ENCODE measurements around the gene FEN1.

The FEN1 gene

GRCh38 chr11:61832207-61832606 lies 39.5 kb downstream of the FEN1 start:
- peaks cover 36% of the 10 kb centered on the region for H3K36me3 ChIP-seq (ENCODE audit: insufficient read depth, low read length)
- no peak overlapping the region for H3K9ac ChIP-seq (ENCODE audit: insufficient read length)
- H3K4me3 ChIP-seq: peak overlapping the region; percentile 86; the same call in 1 of the 2 replicates
- no peak for TF ChIP-seq FOXP2 (optimal IDR thresholded peaks at IDR 0.05; ENCODE audit: control extremely low read depth, extremely low read length, insufficient read depth)
- TF ChIP-seq POLR2AphosphoS5 (IDR thresholded peaks at IDR 0.05; ENCODE audit: borderline replicate concordance, low read depth, low read length): no peak
- TF ChIP-seq EZH2 (IDR thresholded peaks at IDR 0.05): no peak
- DNase-seq (ENCODE audit: low read depth, low spot score): no peak
- no peaks in the 10 kb centered on the region for H3K9me3 ChIP-seq (ENCODE audit: low read depth, low read length)
- peak overlapping the region; percentile 99 for H3K27ac ChIP-seq

GRCh38 chr11:61832754-61833153 lies 40.0 kb downstream of the FEN1 start:
- Histone ChIP-seq H3K27ac (peak overlapping the region; percentile 99), H3K9ac (ENCODE audit: insufficient read length) (no peak overlapping the region), H3K4me3 (0 out of 2 replicates have a peak overlapping the region, but pooled peaks have one; percentile 4), H3K36me3 (ENCODE audit: insufficient read depth, low read length) (peaks cover 41% of the 10 kb centered on the region), H3K9me3 (ENCODE audit: low read depth, low read length) (no peaks in the 10 kb centered on the region)
- DNase-seq (ENCODE audit: low read depth, low spot score): no peak
- TF ChIP-seq POLR2AphosphoS5 (IDR thresholded peaks at IDR 0.05; ENCODE audit: borderline replicate concordance, low read depth, low read length): peak; percentile 12; the same call in 1 of the 2 replicates
- no peak for TF ChIP-seq FOXP2 (optimal IDR thresholded peaks at IDR 0.05; ENCODE audit: control extremely low read depth, extremely low read length, insufficient read depth)

- Histone ChIP-seq H3K9ac (ENCODE audit: insufficient read length) (peak overlapping the region; percentile 21), H3K36me3 (ENCODE audit: insufficient read depth, low read length) (peaks cover 48% of the 10 kb centered on the region), H3K4me3 (peak overlapping the region; percentile 11; the same call in 1 of the 2 replicates), H3K27ac (peak overlapping the region; percentile 99), H3K9me3 (ENCODE audit: low read depth, low read length) (no peaks in the 10 kb centered on the region)
- TF ChIP-seq EZH2 (IDR thresholded peaks at IDR 0.05) (no peak), POLR2AphosphoS5 (IDR thresholded peaks at IDR 0.05; ENCODE audit: borderline replicate concordance, low read depth, low read length) (no peak; the same call in 1 of the 2 replicates), FOXP2 (optimal IDR thresholded peaks at IDR 0.05; ENCODE audit: control extremely low read depth, extremely low read length, insufficient read depth) (no peak)
- no peak for DNase-seq (ENCODE audit: low read depth, low spot score)
Observed at GRCh38 chr11:61833471-61833870, 40.8 kb downstream of the FEN1 start.

- H3K9me3 ChIP-seq (ENCODE audit: low read depth, low read length): no peaks in the 10 kb centered on the region
- DNase-seq (ENCODE audit: low read depth, low spot score): no peak
- H3K4me3 ChIP-seq: peak overlapping the region; percentile 74
- peaks cover 52% of the 10 kb centered on the region for H3K36me3 ChIP-seq (ENCODE audit: insufficient read depth, low read length)
- peak overlapping the region; percentile 99 for H3K27ac ChIP-seq
- TF ChIP-seq POLR2AphosphoS5 (IDR thresholded peaks at IDR 0.05; ENCODE audit: borderline replicate concordance, low read depth, low read length) (no peak), FOXP2 (optimal IDR thresholded peaks at IDR 0.05; ENCODE audit: control extremely low read depth, extremely low read length, insufficient read depth) (peak; percentile 7)
- H3K9ac ChIP-seq (ENCODE audit: insufficient read length): peak overlapping the region; percentile 55
Observed at GRCh38 chr11:61833926-61834277, 41.2 kb downstream of the FEN1 start.

GRCh38 chr11:61834278-61835048 lies 41.8 kb downstream of the FEN1 start:
- Histone ChIP-seq H3K4me3 (peak overlapping the region; percentile 74), H3K27ac (peak overlapping the region; percentile 99), H3K36me3 (ENCODE audit: insufficient read depth, low read length) (peaks cover 56% of the 10 kb centered on the region), H3K9ac (ENCODE audit: insufficient read length) (peak overlapping the region; percentile 81), H3K9me3 (ENCODE audit: low read depth, low read length) (no peaks in the 10 kb centered on the region)
- TF ChIP-seq EZH2 (IDR thresholded peaks at IDR 0.05) (no peak), POLR2AphosphoS5 (IDR thresholded peaks at IDR 0.05; ENCODE audit: borderline replicate concordance, low read depth, low read length) (peak; percentile 80), FOXP2 (optimal IDR thresholded peaks at IDR 0.05; ENCODE audit: control extremely low read depth, extremely low read length, insufficient read depth) (peak; percentile 3)
- DNase-seq (ENCODE audit: low read depth, low spot score): peak; percentile 86

- TF ChIP-seq POLR2AphosphoS5 (IDR thresholded peaks at IDR 0.05; ENCODE audit: borderline replicate concordance, low read depth, low read length) (no peak), EZH2 (IDR thresholded peaks at IDR 0.05) (no peak), FOXP2 (optimal IDR thresholded peaks at IDR 0.05; ENCODE audit: control extremely low read depth, extremely low read length, insufficient read depth) (no peak)
Observed at GRCh38 chr11:61836193-61836592, 43.5 kb downstream of the FEN1 start.

GRCh38 chr11:61837411-61838005 lies 44.8 kb downstream of the FEN1 start:
- H3K4me3 ChIP-seq: no peak overlapping the region
- H3K27ac ChIP-seq: peak overlapping the region; percentile 99
- H3K9ac ChIP-seq (ENCODE audit: insufficient read length): no peak overlapping the region
- H3K9me3 ChIP-seq (ENCODE audit: low read depth, low read length): no peaks in the 10 kb centered on the region
- peaks cover 73% of the 10 kb centered on the region for H3K36me3 ChIP-seq (ENCODE audit: insufficient read depth, low read length)
- peak; percentile 10; the same call in 1 of the 2 replicates for TF ChIP-seq POLR2AphosphoS5 (IDR thresholded peaks at IDR 0.05; ENCODE audit: borderline replicate concordance, low read depth, low read length)
- no peak for TF ChIP-seq EZH2 (IDR thresholded peaks at IDR 0.05)
- TF ChIP-seq FOXP2 (optimal IDR thresholded peaks at IDR 0.05; ENCODE audit: control extremely low read depth, extremely low read length, insufficient read depth): no peak
- no peak for DNase-seq (ENCODE audit: low read depth, low spot score)

More at GRCh38 chr11:61836193-61836592, 43.5 kb downstream of the FEN1 start:
- Histone ChIP-seq H3K9me3 (ENCODE audit: low read depth, low read length) (no peaks in the 10 kb centered on the region), H3K4me3 (no peak overlapping the region), H3K9ac (ENCODE audit: insufficient read length) (no peak overlapping the region), H3K27ac (peak overlapping the region; percentile 99), H3K36me3 (ENCODE audit: insufficient read depth, low read length) (peaks cover 60% of the 10 kb centered on the region)
- DNase-seq (ENCODE audit: low read depth, low spot score): no peak

GRCh38 chr11:61838501-61838900 lies 45.8 kb downstream of the FEN1 start:
- Histone ChIP-seq H3K36me3 (ENCODE audit: insufficient read depth, low read length) (peaks cover 83% of the 10 kb centered on the region), H3K9me3 (ENCODE audit: low read depth, low read length) (no peaks in the 10 kb centered on the region)

More at GRCh38 chr11:61838501-61838900, 45.8 kb downstream of the FEN1 start:
- H3K4me3 ChIP-seq: no peak overlapping the region
- no peak for TF ChIP-seq EZH2 (IDR thresholded peaks at IDR 0.05)
- TF ChIP-seq POLR2AphosphoS5 (IDR thresholded peaks at IDR 0.05; ENCODE audit: borderline replicate concordance, low read depth, low read length): no peak; the same call in 1 of the 2 replicates
- no peak for TF ChIP-seq FOXP2 (optimal IDR thresholded peaks at IDR 0.05; ENCODE audit: control extremely low read depth, extremely low read length, insufficient read depth)
- H3K9ac ChIP-seq (ENCODE audit: insufficient read length): no peak overlapping the region
- no peak for DNase-seq (ENCODE audit: low read depth, low spot score)
- H3K27ac ChIP-seq: no peak overlapping the region

All from SK-N-MC (cell line).